ENCODE results near the gene SYNGR4.

The SYNGR4 gene

DNA sequence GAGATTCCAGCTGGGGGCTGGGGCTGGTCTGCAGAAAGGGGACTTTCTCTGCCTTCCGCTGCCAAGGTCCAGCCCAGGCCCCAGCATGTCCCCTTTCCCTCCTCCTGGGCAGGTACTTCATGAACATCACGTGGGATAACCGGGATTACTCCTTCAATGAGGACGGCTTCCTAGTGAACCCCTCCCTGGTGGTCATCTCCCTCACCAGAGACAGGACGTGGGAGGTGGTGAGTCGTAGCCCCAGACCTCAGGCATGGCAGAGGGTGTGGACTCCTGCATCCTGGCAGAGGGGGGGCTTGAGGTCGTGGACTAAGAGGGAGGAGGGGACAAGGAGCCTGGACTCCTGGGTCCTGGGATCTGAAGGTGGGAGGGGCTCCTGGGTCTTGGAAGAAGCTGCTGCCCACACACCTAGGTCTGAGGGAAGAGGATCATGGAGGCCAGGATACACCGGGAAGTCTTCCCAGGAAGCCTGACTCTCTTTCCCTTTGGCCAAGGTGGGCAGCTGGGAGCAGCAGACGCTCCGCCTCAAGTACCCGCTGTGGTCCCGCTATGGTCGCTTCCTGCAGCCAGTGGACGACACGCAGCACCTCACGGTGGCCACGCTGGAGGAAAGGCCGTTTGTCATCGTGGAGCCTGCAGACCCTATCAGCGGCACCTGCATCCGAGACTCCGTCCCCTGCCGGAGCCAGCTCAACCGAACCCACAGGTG is 49.9 kb downstream of the SYNGR4 start:
- TF ChIP-seq, protein P1, sequence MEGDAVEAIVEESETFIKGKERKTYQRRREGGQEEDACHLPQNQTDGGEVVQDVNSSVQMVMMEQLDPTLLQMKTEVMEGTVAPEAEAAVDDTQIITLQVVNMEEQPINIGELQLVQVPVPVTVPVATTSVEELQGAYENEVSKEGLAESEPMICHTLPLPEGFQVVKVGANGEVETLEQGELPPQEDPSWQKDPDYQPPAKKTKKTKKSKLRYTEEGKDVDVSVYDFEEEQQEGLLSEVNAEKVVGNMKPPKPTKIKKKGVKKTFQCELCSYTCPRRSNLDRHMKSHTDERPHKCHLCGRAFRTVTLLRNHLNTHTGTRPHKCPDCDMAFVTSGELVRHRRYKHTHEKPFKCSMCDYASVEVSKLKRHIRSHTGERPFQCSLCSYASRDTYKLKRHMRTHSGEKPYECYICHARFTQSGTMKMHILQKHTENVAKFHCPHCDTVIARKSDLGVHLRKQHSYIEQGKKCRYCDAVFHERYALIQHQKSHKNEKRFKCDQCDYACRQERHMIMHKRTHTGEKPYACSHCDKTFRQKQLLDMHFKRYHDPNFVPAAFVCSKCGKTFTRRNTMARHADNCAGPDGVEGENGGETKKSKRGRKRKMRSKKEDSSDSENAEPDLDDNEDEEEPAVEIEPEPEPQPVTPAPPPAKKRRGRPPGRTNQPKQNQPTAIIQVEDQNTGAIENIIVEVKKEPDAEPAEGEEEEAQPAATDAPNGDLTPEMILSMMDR (IDR thresholded peaks at IDR 0.05; ENCODE audit: low read depth, low read length), result no peak
- no peak overlapping the region for H3K4me3 ChIP-seq (replicated peaks in 1 of 2; ENCODE audit: low read depth in 2 of 2, low read length in 2 of 2)
- DNase-seq (ENCODE audit: low read depth in 2 of 2), result no peak

DNA sequence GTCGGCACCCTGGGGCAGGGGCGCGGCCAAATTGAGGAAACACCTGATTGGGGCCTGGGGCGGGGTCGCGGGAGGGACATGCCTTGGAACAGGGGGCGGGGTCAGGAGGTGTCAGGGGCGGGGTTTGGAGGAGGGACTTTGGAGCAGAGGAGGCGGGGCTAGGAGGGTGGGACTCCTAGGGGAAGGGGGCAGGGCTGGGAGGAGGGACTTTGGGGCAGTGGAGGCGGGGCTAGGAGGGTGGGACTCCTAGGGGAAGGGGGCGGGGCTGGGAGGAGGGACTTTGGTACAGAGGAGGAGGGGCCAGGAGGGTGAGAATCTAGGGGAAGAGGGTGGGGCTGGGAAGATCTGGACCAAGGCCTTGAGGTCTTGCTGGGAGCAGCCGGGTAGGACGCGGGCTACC is 51.2 kb downstream of the SYNGR4 start:
- peak; percentile 58 to 61 for DNase-seq (ENCODE audit: low read depth in 2 of 2)
- H3K4me3 ChIP-seq (replicated peaks in 1 of 2; ENCODE audit: low read depth in 2 of 2, low read length in 2 of 2), result no peak overlapping the region
- TF ChIP-seq, protein P1 (IDR thresholded peaks at IDR 0.05; ENCODE audit: low read depth, low read length), result no peak

DNA sequence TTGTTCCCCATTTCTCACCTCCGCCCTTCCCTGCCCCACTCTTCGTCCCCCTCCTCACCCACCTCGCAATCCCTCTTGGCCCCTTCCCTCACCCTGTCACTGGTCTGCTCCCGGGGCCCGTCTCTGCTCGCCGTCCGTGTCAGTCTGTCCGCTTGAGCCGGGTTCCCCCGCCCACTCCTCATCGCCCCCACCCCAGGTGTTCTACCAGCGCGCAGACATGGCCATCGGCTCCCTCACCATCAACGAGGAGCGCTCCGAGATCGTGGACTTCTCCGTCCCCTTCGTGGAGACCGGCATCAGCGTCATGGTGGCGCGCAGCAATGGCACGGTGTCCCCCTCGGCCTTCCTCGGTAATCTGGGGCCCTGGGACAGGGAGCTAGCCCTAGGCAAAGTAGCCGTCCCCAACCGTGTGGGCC is 51.6 kb downstream of the SYNGR4 start:
- TF ChIP-seq, protein P1 (IDR thresholded peaks at IDR 0.05; ENCODE audit: low read depth, low read length), result no peak
- DNase-seq (ENCODE audit: low read depth in 2 of 2), result no peak
- no peak overlapping the region for H3K4me3 ChIP-seq (replicated peaks in 1 of 2; ENCODE audit: low read depth in 2 of 2, low read length in 2 of 2)

DNA sequence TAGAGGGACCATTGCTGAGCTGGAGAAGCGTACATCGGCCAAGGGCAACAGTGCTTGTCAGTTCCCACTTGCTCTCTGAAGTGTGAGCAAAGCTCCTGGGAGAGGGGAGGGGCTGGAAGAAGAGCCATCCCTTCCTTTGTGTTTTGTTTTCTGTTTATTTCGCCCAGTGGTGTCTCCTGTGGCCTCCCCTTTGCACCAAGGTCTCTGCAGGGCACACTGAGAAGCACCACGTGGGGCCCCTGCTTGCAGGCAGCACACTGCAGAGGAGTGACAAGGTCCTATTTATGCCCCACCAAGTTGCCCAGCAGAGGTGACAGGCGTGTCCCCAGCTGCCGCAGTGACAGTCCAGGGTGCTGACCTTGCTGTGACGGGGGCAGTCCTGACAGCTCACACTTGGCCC is 53.3 kb downstream of the SYNGR4 start:
- DNase-seq (ENCODE audit: low read depth in 2 of 2), result no peak
- TF ChIP-seq, protein P1 (IDR thresholded peaks at IDR 0.05; ENCODE audit: low read depth, low read length), result no peak
- no peak overlapping the region for H3K4me3 ChIP-seq (replicated peaks in 1 of 2; ENCODE audit: low read depth in 2 of 2, low read length in 2 of 2)

DNA sequence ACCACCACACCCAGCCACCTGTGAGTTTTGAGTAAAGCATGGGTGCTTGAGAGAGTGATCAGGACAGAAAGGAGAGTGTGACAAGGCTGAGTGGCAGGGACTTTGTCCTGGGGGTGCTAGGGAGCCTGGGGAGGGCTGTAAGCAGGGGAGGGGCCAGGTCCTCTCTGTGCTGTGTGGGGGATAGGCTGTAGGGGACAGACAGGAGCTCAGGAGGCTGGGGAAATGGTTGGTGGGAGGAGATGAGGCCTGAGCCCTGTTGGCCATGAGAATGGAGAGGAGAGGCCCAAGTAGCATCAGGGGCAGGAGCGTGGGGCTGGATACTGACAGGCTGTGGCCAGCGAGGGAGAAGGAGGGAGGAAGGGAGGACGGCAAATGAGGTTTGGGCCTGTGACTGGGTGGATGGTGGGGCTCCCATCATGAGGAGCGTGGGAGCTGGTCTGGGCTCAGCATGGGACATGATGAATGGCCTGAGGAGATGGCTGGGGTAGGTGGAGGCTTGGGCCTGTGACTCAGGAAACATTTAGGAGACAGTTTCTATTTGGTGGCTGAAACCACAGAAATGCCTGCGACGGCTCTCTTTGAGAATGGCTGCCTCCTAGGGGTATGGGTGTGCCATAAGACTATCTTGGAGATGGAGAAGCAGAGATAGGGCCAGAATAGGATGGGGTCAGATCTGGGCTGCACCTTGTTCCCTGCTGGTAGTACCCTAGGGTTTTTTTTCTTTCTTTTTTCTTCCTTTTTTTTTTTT is 54.3 kb downstream of the SYNGR4 start:
- no peak for DNase-seq (ENCODE audit: low read depth in 2 of 2)
- TF ChIP-seq, protein P1 (IDR thresholded peaks at IDR 0.05; ENCODE audit: low read depth, low read length), result no peak
- no peak overlapping the region for H3K4me3 ChIP-seq (replicated peaks in 1 of 2; ENCODE audit: low read depth in 2 of 2, low read length in 2 of 2)

DNA sequence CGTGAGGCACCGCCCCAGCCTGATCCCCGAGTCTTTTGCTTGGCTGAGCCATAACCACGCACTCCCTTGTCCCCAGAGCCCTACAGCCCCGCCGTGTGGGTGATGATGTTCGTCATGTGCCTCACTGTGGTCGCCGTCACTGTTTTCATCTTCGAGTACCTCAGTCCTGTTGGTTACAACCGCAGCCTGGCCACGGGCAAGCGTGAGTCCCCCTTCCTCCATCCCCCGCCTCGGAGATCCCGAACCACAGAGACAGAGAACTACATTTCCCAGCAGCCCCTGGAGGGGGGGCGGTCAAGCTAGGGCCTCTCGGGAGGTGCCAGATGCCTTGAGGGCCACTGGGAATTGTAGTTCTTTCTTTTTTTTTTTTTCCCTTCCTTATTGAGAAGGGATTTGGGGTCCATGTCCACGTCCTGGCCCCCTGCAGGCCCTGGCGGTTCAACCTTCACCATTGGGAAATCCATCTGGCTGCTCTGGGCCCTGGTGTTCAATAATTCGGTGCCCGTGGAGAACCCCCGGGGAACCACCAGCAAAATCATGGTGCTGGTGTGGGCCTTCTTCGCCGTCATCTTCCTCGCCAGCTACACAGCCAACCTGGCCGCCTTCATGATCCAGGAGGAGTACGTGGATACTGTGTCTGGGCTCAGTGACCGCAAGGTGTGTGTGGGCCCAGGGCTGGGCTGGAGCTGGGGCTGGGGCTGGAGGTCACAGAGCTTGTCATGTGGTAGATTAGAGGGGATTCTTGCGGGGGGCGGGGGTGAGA is 55.2 kb downstream of the SYNGR4 start:
- DNase-seq (ENCODE audit: low read depth in 2 of 2), result peak; percentile 36 to 39
- H3K4me3 ChIP-seq (replicated peaks in 1 of 2; ENCODE audit: low read depth in 2 of 2, low read length in 2 of 2), result no peak overlapping the region
- TF ChIP-seq, protein P1 (IDR thresholded peaks at IDR 0.05; ENCODE audit: low read depth, low read length), result no peak
